Common myeloid progenitor, CD34-positive (primary cell): ENCODE results near the gene KDM6A.
A peak's percentile ranks its signal among the peaks of the same experiment; 100 is the strongest.

ENCODE experiments used
- CTCF ChIA-PET: fragments of 350-600 bp; sonication (Branson Sonifier 250); formaldehyde crosslinking; loops from one replicate; lab custom pipeline; 2021; ENCODE audit warnings: antibody characterized with exemption; lab: Charles Lee
- POLR2A ChIA-PET: fragments of 350-600 bp; sonication (Branson Sonifier 250); formaldehyde crosslinking; loops from one replicate; lab custom pipeline; 2021; ENCODE audit warnings: antibody characterized with exemption; lab: Charles Lee
- DNase-seq, 3 donors: peaks; one replicate each; pipeline versions ENCODE4 v3.0.0 to v3.0.0-alpha.2; 2013
- H3K27ac ChIP-seq, 2 experiments: 1 replicate in 1 of 2; 2 replicates in 1 of 2; pipeline ENCODE4 v1.7.0; 2013; ENCODE audit warnings: inconsistent platforms in 2 of 2, low read length in 2 of 2, mild to moderate bottlenecking in 2 of 2, low read depth in 1 of 2, moderate library complexity in 1 of 2; ENCODE audit not compliant: severe bottlenecking in 2 of 2, insufficient read depth in 1 of 2, poor library complexity in 1 of 2
- H3K27me3 ChIP-seq, 5 experiments: replicated peaks in 2 of 5; 1 replicate in 3 of 5; 2 replicates in 2 of 5; pipeline versions ENCODE4 v1.6.1 to v1.7.0; 2013; ENCODE audit warnings: low read length in 4 of 5, mild to moderate bottlenecking in 2 of 5, moderate library complexity in 2 of 5, inconsistent platforms in 1 of 5; ENCODE audit not compliant: insufficient read depth in 5 of 5, control insufficient read depth in 4 of 5
- H3K36me3 ChIP-seq, 4 experiments: 1 replicate in 2 of 4; 2 replicates in 2 of 4; pipeline versions ENCODE4 v1.6.1 to v1.7.0; 2013; ENCODE audit warnings: low read length in 3 of 4, control low read depth in 1 of 4, mild to moderate bottlenecking in 1 of 4; ENCODE audit not compliant: control insufficient read depth in 4 of 4, insufficient read depth in 4 of 4
- H3K4me1 ChIP-seq, 4 experiments: 1 replicate in 3 of 4; 2 replicates in 1 of 4; pipeline versions ENCODE4 v1.6.1 to v1.7.1; 2013; ENCODE audit warnings: low read length in 3 of 4, mild to moderate bottlenecking in 3 of 4, control low read depth in 1 of 4, inconsistent platforms in 1 of 4, moderate library complexity in 1 of 4; ENCODE audit not compliant: control insufficient read depth in 4 of 4, insufficient read depth in 4 of 4; ENCODE audit errors: control extremely low read depth in 1 of 4
- H3K4me3 ChIP-seq, 7 experiments: 1 replicate in 4 of 7; 2 replicates in 3 of 7; pipeline versions ENCODE4 v1.5.1 to v1.7.0; 2013; ENCODE audit warnings: mild to moderate bottlenecking in 7 of 7, low read length in 6 of 7, moderate library complexity in 6 of 7, inconsistent platforms in 2 of 7, low read depth in 2 of 7, control low read depth in 1 of 7; ENCODE audit not compliant: insufficient read depth in 4 of 7, control insufficient read depth in 1 of 7; ENCODE audit errors: extremely low read depth in 1 of 7
- H3K9me3 ChIP-seq, 5 experiments: 1 replicate in 4 of 5; 2 replicates in 1 of 5; pipeline versions ENCODE4 v1.6.1 to v1.7.1; 2013; ENCODE audit warnings: low read length in 4 of 5, mild to moderate bottlenecking in 2 of 5, inconsistent platforms in 1 of 5, low read depth in 1 of 5, moderate library complexity in 1 of 5; ENCODE audit not compliant: control insufficient read depth in 4 of 5, insufficient read depth in 2 of 5; ENCODE audit errors: control extremely low read depth in 1 of 5
- whole genome bisulfite sequencing: methylation state at CpG from one replicate; pipeline ENCODE4 v1.1.5; 2013; ENCODE audit not compliant: insufficient coverage; 5-methylcytosine and 5-hydroxymethylcytosine counted together

Gene KDM6A

GRCh38 chrX:44953734-44954502 is 80.9 kb downstream of the KDM6A start:
- H3K4me1 ChIP-seq = peaks cover 0 to 2% (median 0%) of the 10 kb centered on the region in 4 experiments
- CTCF ChIA-PET = no interaction called here
- no peaks in the 10 kb centered on the region for H3K27me3 ChIP-seq
- WGBS = 88% methylated on average over 4 of the region's 11 CpGs
- POLR2A ChIA-PET = no interaction called here
- H3K4me3 ChIP-seq = peak overlapping the region in 1 of 7 experiments; percentile 2
- DNase-seq = no peak
- H3K36me3 ChIP-seq = no peaks in the 10 kb centered on the region
- H3K9me3 ChIP-seq = no peaks in the 10 kb centered on the region
- H3K27ac ChIP-seq = no peak overlapping the region

- WGBS = 95% methylated on average over 2 of the region's 3 CpGs
- Histone ChIP-seq H3K27ac (no peak overlapping the region), H3K36me3 (no peaks in the 10 kb centered on the region), H3K9me3 (no peaks in the 10 kb centered on the region), H3K27me3 (no peaks in the 10 kb centered on the region), H3K4me1 (peaks cover 0 to 2% (median 0%) of the 10 kb centered on the region in 4 experiments), H3K4me3 (no peak overlapping the region)
- POLR2A ChIA-PET = no interaction called here
- DNase-seq = no peak
- CTCF ChIA-PET = no interaction called here
Observed at GRCh38 chrX:44954562-44954961, 81.6 kb downstream of the KDM6A start.

GRCh38 chrX:44957848-44958247 is 84.9 kb downstream of the KDM6A start:
- DNase-seq = no peak
- WGBS = no CpG with 5 or more reads among the region's 2 CpGs
- CTCF ChIA-PET = no interaction called here
- Histone ChIP-seq H3K36me3 (peaks cover 0 to 3% (median 0%) of the 10 kb centered on the region in 4 experiments), H3K9me3 (no peaks in the 10 kb centered on the region), H3K27ac (no peak overlapping the region), H3K4me1 (peaks cover 0 to 3% (median 1%) of the 10 kb centered on the region in 4 experiments), H3K27me3 (no peaks in the 10 kb centered on the region), H3K4me3 (no peak overlapping the region)
- POLR2A ChIA-PET = no interaction called here

- Histone ChIP-seq H3K4me1 (peaks cover 0 to 3% (median 1%) of the 10 kb centered on the region in 4 experiments), H3K36me3 (peaks cover 0 to 7% (median under 1%) of the 10 kb centered on the region in 4 experiments), H3K9me3 (no peaks in the 10 kb centered on the region), H3K4me3 (no peak overlapping the region), H3K27me3 (no peaks in the 10 kb centered on the region), H3K27ac (no peak overlapping the region)
- no CpG with 5 or more reads among the region's 1 CpG for WGBS
- no peak for DNase-seq
- POLR2A ChIA-PET = no interaction called here
- CTCF ChIA-PET = no interaction called here
Observed at GRCh38 chrX:44958480-44958879, 85.5 kb downstream of the KDM6A start.

- no peak for DNase-seq
- POLR2A ChIA-PET = no interaction called here
- CTCF ChIA-PET = no interaction called here
- no peaks in the 10 kb centered on the region for H3K27me3 ChIP-seq
- H3K27ac ChIP-seq = no peak overlapping the region
- no peak overlapping the region for H3K4me3 ChIP-seq
- H3K9me3 ChIP-seq = no peaks in the 10 kb centered on the region
- peaks cover 0 to 3% (median 1%) of the 10 kb centered on the region in 4 experiments for H3K4me1 ChIP-seq
- H3K36me3 ChIP-seq = peaks cover 0 to 9% (median 7%) of the 10 kb centered on the region in 4 experiments
- 100% methylated on average over 1 of the region's 6 CpGs for WGBS
Observed at GRCh38 chrX:44961817-44962607, 89.0 kb downstream of the KDM6A start.

- H3K36me3 ChIP-seq = peaks cover 0 to 10% (median 7%) of the 10 kb centered on the region in 4 experiments
- ChIA-PET POLR2A (no interaction called here), CTCF (no interaction called here)
- no peak overlapping the region for H3K27ac ChIP-seq
- no peak for DNase-seq
- H3K27me3 ChIP-seq = no peaks in the 10 kb centered on the region
- H3K9me3 ChIP-seq = no peaks in the 10 kb centered on the region
- H3K4me3 ChIP-seq = no peak overlapping the region
- 95% methylated on average over 3 of the region's 5 CpGs for WGBS
- peaks cover 0 to 3% (median 1%) of the 10 kb centered on the region in 4 experiments for H3K4me1 ChIP-seq
Observed at GRCh38 chrX:44962944-44963343, 90.0 kb downstream of the KDM6A start.

- DNase-seq = no peak
- H3K4me1 ChIP-seq = no peaks in the 10 kb centered on the region
- WGBS = no CpG with 5 or more reads among the region's 1 CpG
- ChIA-PET CTCF (interaction anchor here (1.1 kb wide), 1 partner anchor 11 kb away, joined by 3 read pairs; no protein-coding TSS in a partner anchor), POLR2A (no interaction called here)
- no peak overlapping the region for H3K27ac ChIP-seq
- H3K9me3 ChIP-seq = peaks cover 0 to 2% (median 0%) of the 10 kb centered on the region in 5 experiments
- no peak overlapping the region for H3K4me3 ChIP-seq
- H3K27me3 ChIP-seq = no peaks in the 10 kb centered on the region
- H3K36me3 ChIP-seq = peaks cover 4 to 20% (median 9%) of the 10 kb centered on the region in 4 experiments
Observed at GRCh38 chrX:44967221-44967620, 94.2 kb downstream of the KDM6A start.
